ENCODE results near the gene TXNRD1.

The TXNRD1 gene

GRCh38 chr12:104353012-104353981 is 137.7 kb downstream of the TXNRD1 start:
- DNase-seq, result no peak

GRCh38 chr12:104354167-104354867 is 138.7 kb downstream of the TXNRD1 start:
- no peak for DNase-seq

GRCh38 chr12:104354868-104355570 is 139.4 kb downstream of the TXNRD1 start:
- no peak for DNase-seq

GRCh38 chr12:104355630-104356029 is 140.1 kb downstream of the TXNRD1 start:
- no peak for DNase-seq

GRCh38 chr12:104356231-104357115 is 140.9 kb downstream of the TXNRD1 start:
- no peak for DNase-seq

GRCh38 chr12:104357421-104357952 is 141.9 kb downstream of the TXNRD1 start:
- DNase-seq, result no peak

- no peak for DNase-seq
Observed at GRCh38 chr12:104358353-104359003, 142.9 kb downstream of the TXNRD1 start.

- DNase-seq, result no peak
Observed at GRCh38 chr12:104359216-104359615, 143.6 kb downstream of the TXNRD1 start.

- no peak for DNase-seq
Observed at GRCh38 chr12:104360157-104360556, 144.6 kb downstream of the TXNRD1 start.

GRCh38 chr12:104360983-104361707 is 145.6 kb downstream of the TXNRD1 start:
- no peak for DNase-seq

GRCh38 chr12:104365921-104366410 is 150.4 kb downstream of the TXNRD1 start:
- DNase-seq, result no peak

- DNase-seq, result no peak
Observed at GRCh38 chr12:104369708-104370107, 154.1 kb downstream of the TXNRD1 start.

GRCh38 chr12:104371043-104371870 is 155.7 kb downstream of the TXNRD1 start:
- no peak for DNase-seq

- no peak for DNase-seq
Observed at GRCh38 chr12:104372061-104372720, 156.6 kb downstream of the TXNRD1 start.

GRCh38 chr12:104372721-104373335 is 157.2 kb downstream of the TXNRD1 start:
- DNase-seq, result no peak

GRCh38 chr12:104374071-104374470 is 158.5 kb downstream of the TXNRD1 start:
- DNase-seq, result no peak

GRCh38 chr12:104374806-104375205 is 159.2 kb downstream of the TXNRD1 start:
- DNase-seq, result no peak

- DNase-seq, result no peak
Observed at GRCh38 chr12:104375775-104376174, 160.2 kb downstream of the TXNRD1 start.

Measured in NCI-H2081 treated with DMSO at 0.1 percent for 48 hours (cell line).